ENCODE data around the gene ABLIM1.

DNA sequence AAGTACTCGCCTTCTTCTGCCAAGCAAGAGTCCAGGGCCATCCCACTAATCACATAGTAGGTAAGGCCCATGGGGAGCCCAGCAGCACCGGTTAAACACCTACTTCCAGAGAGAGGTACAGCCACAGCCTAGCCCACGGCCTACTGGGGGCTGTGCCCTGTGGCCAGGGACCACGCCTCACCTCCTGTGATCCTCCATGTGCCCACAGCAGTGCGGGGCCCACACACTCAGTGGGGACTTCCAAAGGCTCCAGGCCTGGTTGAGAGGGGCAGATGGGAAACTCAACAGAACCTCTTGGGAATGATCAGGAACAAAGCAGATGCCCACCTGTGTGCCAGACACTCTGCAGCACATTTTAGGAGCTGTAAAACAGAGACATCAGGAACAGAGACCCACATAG is 273.5 kb downstream of the ABLIM1 start:
- TF ChIP-seq GATAD2B (conservative IDR thresholded peaks at IDR 0.05; ENCODE audit: low read depth): no peak
- no peak for TF ChIP-seq RAD21 (IDR thresholded peaks at IDR 0.05; ENCODE audit: insufficient read depth, low read depth, low read length)
- TF ChIP-seq CBFB (IDR thresholded peaks at IDR 0.05; ENCODE audit: low read depth): no peak
